Psoas muscle (tissue), 8 donors: ENCODE data around the gene ZNHIT6. TPM values are rescaled to one million over a fixed set of nuclear protein-coding genes. Genes with fewer than 3 reads are reported as not detected.
A peak's percentile ranks its signal among the peaks of the same experiment; 100 is the strongest.

Experiments used
- ATAC-seq, 4 donors: fragments of 200-7000 bp; cut with Tn5 transposase; one replicate each; pipeline ENCODE4 v1.9.1; 2020; ENCODE audit warnings: moderate library complexity in 3 of 4, mild to moderate bottlenecking in 2 of 4
- DNase-seq, 2 donors: peaks; one replicate each; pipeline ENCODE4 v3.0.0-alpha.2; 2020
- H3K27ac ChIP-seq: fragments of 200-600 bp; one replicate; pipeline ENCODE4 v1.8.0; 2022
- H3K27me3 ChIP-seq, 3 donors: fragments of 200-600 bp in 1 of 3; one replicate each; pipeline versions ENCODE4 v1.6.1 to v1.8.0; 2013 to 2022; ENCODE audit warnings: low read length in 2 of 3, mild to moderate bottlenecking in 2 of 3, moderate library complexity in 1 of 3; ENCODE audit not compliant: insufficient read depth in 3 of 3
- H3K36me3 ChIP-seq, 2 donors: fragments of 200-600 bp in 1 of 2; one replicate each; pipeline versions ENCODE4 v1.6.1 to v1.8.0; 2013 to 2022; ENCODE audit warnings: low read depth in 1 of 2, mild to moderate bottlenecking in 1 of 2, moderate library complexity in 1 of 2; ENCODE audit not compliant: insufficient read depth in 1 of 2
- H3K4me1 ChIP-seq: fragments of 200-600 bp; one replicate; pipeline ENCODE4 v1.8.0; 2022
- H3K4me3 ChIP-seq: fragments of 200-600 bp; one replicate; pipeline ENCODE4 v1.8.0; 2022; ENCODE audit warnings: mild to moderate bottlenecking
- H3K9me3 ChIP-seq: fragments of 200-600 bp; one replicate; pipeline ENCODE4 v1.8.0; 2022
- CTCF ChIP-seq: fragments of 200-600 bp; IDR thresholded peaks from one replicate; pipeline ENCODE4 v1.8.0; 2022; ENCODE audit warnings: antibody characterized with exemption
- WGBS, 3 donors: extraction: QIAGEN DNeasy Blood & Tissue Kit; methylation state at CpG; one replicate each; pipeline versions ENCODE4 v1.1.6 to v1.1.7; 2013; 5-methylcytosine and 5-hydroxymethylcytosine counted together
- intact Hi-C, 2 donors: fragments of 100-400 bp; cut with DNase I; formaldehyde crosslinking; loops; one replicate each; pipeline versions ENCODE4 v1.11.0 to v1.14.2; 2022
- polyA plus RNA-seq, 3 donors: library from polyadenylated mRNA; stranded (reverse); fragments of 200-250 nt; gene quantifications; one replicate each; pipeline ENCODE4 v1.2.3, GENCODE V29; 2013
- total RNA-seq, 4 donors: library from RNA; stranded (reverse); fragmentation: NEBNext Ultra II Directional in 2 of 4; extraction: Animal tissue kit (Norgen Biotek cat#: 25700) in 2 of 4; gene quantifications; one replicate each; pipeline versions ENCODE4 v1.2.1 to v1.2.4, GENCODE V29; 2021 to 2023
- donor health status: healthy with polysubstance abuse.
- donor health status: DM: no; HTN: no; CAD: no; lungs with moderate emphysema.
- donor health status: Bipolar disorder and iron deficiency.
- donor health status: healthy.
- donor health status: DM: yes; HTN: yes; CAD: no.
- donor health status: DM: no; HTN: no; CAD: no.
- donor health status: DM: no; HTN: no; CAD: no.
- donor health status: DM: yes; HTN: yes; CAD: no.

ZNHIT6 gene
- total and polyA plus RNA-seq, 7 donors: 3.6 to 13.5 (median 12.3) TPM

GRCh38 chr1:85692730-85693314 is 15.4 kb downstream of the ZNHIT6 start:
- 43 to 74% (median 65%) methylated on average over 1 of the region's 1 CpG for WGBS, 3 donors
- H3K36me3 ChIP-seq: peaks cover 0 to 5% of the 10 kb centered on the region in 2 donors
- peak; percentile 57 for TF ChIP-seq CTCF
- H3K4me1 ChIP-seq: peaks cover 9% of the 10 kb centered on the region
- peak in 1 of 4 donors; percentile 58 for ATAC-seq
- H3K4me3 ChIP-seq: no peak overlapping the region
- DNase-seq: no peak
- no peaks in the 10 kb centered on the region for H3K9me3 ChIP-seq
- no peak overlapping the region for H3K27ac ChIP-seq
- intact Hi-C loops: loop anchor here (1.0 to 10.0 kb wide), 4 partner anchors 76 to 386 kb away; no protein-coding TSS in a partner anchor
- no peaks in the 10 kb centered on the region for H3K27me3 ChIP-seq

GRCh38 chr1:85689775-85690404 is 18.3 kb downstream of the ZNHIT6 start:
- Histone ChIP-seq H3K36me3 (peaks cover 2 to 5% of the 10 kb centered on the region in 2 donors), H3K27ac (no peak overlapping the region)
- 86 to 91% (median 86%) methylated on average over 4 of the region's 4 CpGs for WGBS, 3 donors

GRCh38 chr1:85683292-85684025 is 24.8 kb downstream of the ZNHIT6 start:
- H3K4me3 ChIP-seq: no peak overlapping the region
- WGBS, 3 donors: 91 to 95% (median 91%) methylated on average over 9 of the region's 9 CpGs
- H3K27me3 ChIP-seq: no peaks in the 10 kb centered on the region
- no peaks in the 10 kb centered on the region for H3K9me3 ChIP-seq
- peaks cover 0 to 2% of the 10 kb centered on the region in 2 donors for H3K36me3 ChIP-seq
- H3K4me1 ChIP-seq: no peaks in the 10 kb centered on the region
- no peak for ATAC-seq
- no peak for DNase-seq
- H3K27ac ChIP-seq: no peak overlapping the region
- no peak for TF ChIP-seq CTCF
- intact Hi-C loops: no loop called here

More at GRCh38 chr1:85689775-85690404, 18.3 kb downstream of the ZNHIT6 start:
- Histone ChIP-seq H3K4me3 (no peak overlapping the region), H3K4me1 (peaks cover 6% of the 10 kb centered on the region), H3K9me3 (no peaks in the 10 kb centered on the region), H3K27me3 (no peaks in the 10 kb centered on the region)
- intact Hi-C loops: loop anchor here (5.0 to 10.0 kb wide), 3 partner anchors 73 to 383 kb away; no protein-coding TSS in a partner anchor
- no peak for TF ChIP-seq CTCF
- no peak for DNase-seq
- no peak for ATAC-seq

- peaks cover 0 to 22% of the 10 kb centered on the region in 2 donors for H3K36me3 ChIP-seq
- no peak for TF ChIP-seq CTCF
- H3K4me1 ChIP-seq: no peaks in the 10 kb centered on the region
- no peaks in the 10 kb centered on the region for H3K9me3 ChIP-seq
- intact Hi-C loops: no loop called here
- no peaks in the 10 kb centered on the region for H3K27me3 ChIP-seq
- no peak overlapping the region for H3K27ac ChIP-seq
- H3K4me3 ChIP-seq: no peak overlapping the region
- no peak for DNase-seq
- ATAC-seq: no peak
- 3 to 9% (median 9%) methylated on average over 2 of the region's 2 CpGs for WGBS, 3 donors
Measured at GRCh38 chr1:85681087-85681486, 27.1 kb downstream of the ZNHIT6 start.
